ENCODE results near the gene BRAF.
"Not testable (repeated sequence)": the region's sequence is repeated elsewhere in the genome, so short reads cannot be mapped to it uniquely, and the experiment has no call there.

Gene BRAF

GRCh38 chr7:140918236-140918635 lies 6.5 kb downstream of the BRAF start:
- no peak for DNase-seq (ENCODE audit: low spot score)

GRCh38 chr7:140917258-140917657 lies 7.5 kb downstream of the BRAF start:
- DNase-seq (ENCODE audit: low spot score): no peak

- no peak for DNase-seq (ENCODE audit: low spot score)
These were observed 8.7 kb downstream of the BRAF start for GRCh38 chr7:140915935-140916555.

- DNase-seq (ENCODE audit: low spot score): no peak
These were observed 10.6 kb downstream of the BRAF start for GRCh38 chr7:140914083-140914482.

- not testable (repeated sequence) for DNase-seq (ENCODE audit: low spot score)
These were observed 11.2 kb downstream of the BRAF start for GRCh38 chr7:140913596-140913928.

GRCh38 chr7:140911746-140912145 lies 13.0 kb downstream of the BRAF start:
- no peak for DNase-seq (ENCODE audit: low spot score)

- DNase-seq (ENCODE audit: low spot score): no peak
These were observed 15.1 kb downstream of the BRAF start for GRCh38 chr7:140909476-140910161.

GRCh38 chr7:140908361-140908760 lies 16.4 kb downstream of the BRAF start:
- DNase-seq (ENCODE audit: low spot score): no peak

- no peak for DNase-seq (ENCODE audit: low spot score)
These were observed 20.8 kb downstream of the BRAF start for GRCh38 chr7:140903741-140904480.

GRCh38 chr7:140902303-140902953 lies 22.3 kb downstream of the BRAF start:
- no peak for DNase-seq (ENCODE audit: low spot score)

- DNase-seq (ENCODE audit: low spot score): no peak
These were observed 22.8 kb downstream of the BRAF start for GRCh38 chr7:140901941-140902302.

GRCh38 chr7:140899883-140900282 lies 24.8 kb downstream of the BRAF start:
- DNase-seq (ENCODE audit: low spot score): no peak

- no peak for DNase-seq (ENCODE audit: low spot score)
These were observed 25.8 kb downstream of the BRAF start for GRCh38 chr7:140898786-140899536.

- DNase-seq (ENCODE audit: low spot score): no peak
These were observed 27.7 kb downstream of the BRAF start for GRCh38 chr7:140896996-140897395.

GRCh38 chr7:140889645-140890044 lies 35.1 kb downstream of the BRAF start:
- no peak for DNase-seq (ENCODE audit: low spot score)

- DNase-seq (ENCODE audit: low spot score): no peak
These were observed 35.6 kb downstream of the BRAF start for GRCh38 chr7:140889150-140889549.

GRCh38 chr7:140888087-140888486 lies 36.6 kb downstream of the BRAF start:
- DNase-seq (ENCODE audit: low spot score): no peak

GRCh38 chr7:140885735-140886334 lies 38.9 kb downstream of the BRAF start:
- DNase-seq (ENCODE audit: low spot score): no peak

- DNase-seq (ENCODE audit: low spot score): no peak
These were observed 41.4 kb downstream of the BRAF start for GRCh38 chr7:140883378-140883777.

GRCh38 chr7:140882834-140883233 lies 41.9 kb downstream of the BRAF start:
- DNase-seq (ENCODE audit: low spot score): not testable (repeated sequence)

- DNase-seq (ENCODE audit: low spot score): no peak
These were observed 43.1 kb downstream of the BRAF start for GRCh38 chr7:140881507-140882228.
